GM23338 (cell line): Measurements from ENCODE around the gene SH3RF3. TPM values are rescaled to one million over a fixed set of nuclear protein-coding genes. Genes with fewer than 3 reads are reported as not detected.

ENCODE experiments used
- ATAC-seq: fragments of 200-7000 bp; cut with Tn5 transposase; 3 replicates; pipeline ENCODE4 v1.9.1; 2020
- DNase-seq: peaks from one replicate; pipeline ENCODE4 v3.0.0-alpha.2; 2015; ENCODE audit warnings: low spot score
- H2AFZ ChIP-seq: fragments of 200-600 bp; sonication (generic); 2 replicates; pipeline ENCODE4 v1.8.0; 2016; ENCODE audit warnings: antibody characterized with exemption, mild to moderate bottlenecking, moderate library complexity
- H3F3A ChIP-seq: fragments of 200-600 bp; sonication (generic); replicated peaks from 2 replicates; pipeline ENCODE4 v1.8.0; 2017; ENCODE audit warnings: antibody characterized with exemption, mixed run types, low read depth
- H3K27ac ChIP-seq: fragments of 200-600 bp; sonication (generic); 2 replicates; pipeline ENCODE4 v1.6.1; 2016; ENCODE audit warnings: low read depth
- H3K27me3 ChIP-seq: fragments of 200-600 bp; sonication (generic); 2 replicates; pipeline ENCODE4 v1.8.0; 2016; ENCODE audit warnings: mild to moderate bottlenecking, mixed run types, moderate library complexity; ENCODE audit not compliant: insufficient read depth
- H3K36me3 ChIP-seq: fragments of 200-600 bp; sonication (generic); 2 replicates; pipeline ENCODE4 v1.8.0; 2016; ENCODE audit warnings: mild to moderate bottlenecking; ENCODE audit not compliant: insufficient read depth
- H3K4me1 ChIP-seq: fragments of 200-600 bp; sonication (generic); 2 replicates; pipeline ENCODE4 v1.8.0; 2016; ENCODE audit warnings: mild to moderate bottlenecking, moderate library complexity; ENCODE audit not compliant: insufficient read depth
- H3K4me2 ChIP-seq: fragments of 200-600 bp; sonication (generic); 2 replicates; pipeline ENCODE4 v1.7.1; 2017; ENCODE audit warnings: mixed run types
- H3K4me3 ChIP-seq: fragments of 200-600 bp; sonication (generic); 2 replicates; pipeline ENCODE4 v1.6.1; 2016; ENCODE audit warnings: mixed run types
- H3K79me2 ChIP-seq: fragments of 200-600 bp; sonication (generic); replicated peaks from 2 replicates; pipeline ENCODE4 v1.8.0; 2017; ENCODE audit warnings: mild to moderate bottlenecking; ENCODE audit not compliant: insufficient read depth
- H3K9me2 ChIP-seq: fragments of 200-600 bp; sonication (generic); 2 replicates; pipeline ENCODE4 v1.8.0; 2017; ENCODE audit not compliant: insufficient read depth
- H4K20me1 ChIP-seq: fragments of 200-600 bp; sonication (generic); replicated peaks from 2 replicates; pipeline ENCODE4 v1.8.0; 2017; ENCODE audit warnings: mild to moderate bottlenecking; ENCODE audit not compliant: insufficient read depth
- H3K27ac Mint-ChIP-seq: 2 replicates; pipeline ENCODE4 v1.8.0; 2020; ENCODE audit warnings: inconsistent platforms, mild to moderate bottlenecking, moderate library complexity, mixed read lengths
- H3K27me3 Mint-ChIP-seq: 3 replicates; pipeline ENCODE4 v1.8.0; 2022; ENCODE audit warnings: low read depth, mild to moderate bottlenecking, moderate library complexity, mixed read lengths, inconsistent platforms; ENCODE audit not compliant: insufficient read depth, poor library complexity
- H3K36me3 Mint-ChIP-seq: 3 replicates; pipeline ENCODE4 v1.8.0; 2021; ENCODE audit warnings: low read depth, mild to moderate bottlenecking, inconsistent platforms, moderate library complexity, mixed read lengths
- H3K4me1 Mint-ChIP-seq: 3 replicates; pipeline ENCODE4 v1.8.0; 2020; ENCODE audit warnings: mild to moderate bottlenecking, inconsistent platforms, mixed read lengths
- H3K4me3 Mint-ChIP-seq: 3 replicates; pipeline ENCODE4 v1.8.0; 2021; ENCODE audit warnings: moderate library complexity, mild to moderate bottlenecking, inconsistent platforms, mixed read lengths
- H3K9me3 Mint-ChIP-seq: 3 replicates; pipeline ENCODE4 v1.8.0; 2020; ENCODE audit warnings: moderate library complexity, mild to moderate bottlenecking, inconsistent platforms, mixed read lengths
- CREB1 ChIP-seq: fragments of 250-450 bp; sonication (Bioruptor Pico); IDR thresholded peaks from 2 replicates; pipeline ENCODE4 v1.5.0; 2020; ENCODE audit warnings: low read depth, mild to moderate bottlenecking, moderate library complexity
- CTCF ChIP-seq, 2 experiments: fragments of 200-600 bp in 1 of 2; sonication (generic) in 1 of 2; conservative IDR thresholded peaks; 2 replicates each; pipeline versions ENCODE4 v1.5.1 to v1.6.1; 2016 to 2017; ENCODE audit warnings: antibody characterized with exemption in 2 of 2, low read depth in 2 of 2, mild to moderate bottlenecking in 2 of 2, moderate library complexity in 1 of 2
- EZH2 ChIP-seq: fragments of 200-600 bp; sonication (generic); IDR thresholded peaks from one replicate; pipeline ENCODE4 v1.8.0; 2017; ENCODE audit warnings: antibody characterized with exemption, mild to moderate bottlenecking, low read depth; ENCODE audit not compliant: unreplicated experiment
- JUNB ChIP-seq: IDR thresholded peaks from one replicate; pipeline ENCODE4 v1.6.1; 2016; ENCODE audit warnings: antibody characterized with exemption; ENCODE audit not compliant: unreplicated experiment
- NANOG ChIP-seq: IDR thresholded peaks from 2 replicates; pipeline ENCODE4 v1.6.1; 2016; ENCODE audit warnings: antibody characterized with exemption, borderline replicate concordance
- POLR2AphosphoS5 ChIP-seq: IDR thresholded peaks from 2 replicates; pipeline ENCODE4 v1.6.1; 2016; ENCODE audit warnings: antibody characterized with exemption, low read depth
- STAT1 ChIP-seq: IDR thresholded peaks from one replicate; pipeline ENCODE4 v1.6.1; 2016; ENCODE audit warnings: antibody characterized with exemption; ENCODE audit not compliant: unreplicated experiment
- ZNF114 ChIP-seq: fragments of 250-450 bp; sonication (Bioruptor Pico); IDR thresholded peaks from 2 replicates; pipeline ENCODE4 v1.5.0; 2020; ENCODE audit warnings: mild to moderate bottlenecking, moderate library complexity
- polyA plus RNA-seq: library from polyadenylated mRNA; unstranded; fragments of >200 nt; fragmentation: Nextera tagmentation; extraction: Ambion mirVana; gene quantifications from 2 replicates; pipeline ENCODE4 v1.2.1, GENCODE V29; 2016
- total RNA-seq: library from RNA; depleted of rRNA; stranded (reverse); fragments of >200 nt; shearing (Covaris generic); gene quantifications from 2 replicates; pipeline ENCODE4 v1.2.3, GENCODE V29; 2014
- TF ChIP-seq, protein P1 (sequence below): IDR thresholded peaks from one replicate; pipeline ENCODE4 v1.6.1; 2018; ENCODE audit warnings: antibody characterized with exemption; ENCODE audit not compliant: unreplicated experiment
- TF ChIP-seq, protein P2 (sequence below): IDR thresholded peaks from 2 replicates; pipeline ENCODE4 v1.6.1; 2016; ENCODE audit warnings: antibody characterized with exemption
- TF ChIP-seq, protein P3 (sequence below): fragments of 250-450 bp; sonication (Bioruptor Pico); IDR thresholded peaks from 2 replicates; pipeline ENCODE4 v1.5.0; 2020; ENCODE audit warnings: mild to moderate bottlenecking, moderate library complexity

SH3RF3 gene
- total and polyA plus RNA-seq, 2 experiments from 2014 or later = 0.11 to 0.63 TPM

GRCh38 chr2:109523121-109523520, 394.1 kb downstream of the SH3RF3 start:
- Histone ChIP-seq H3K4me2 (no peak overlapping the region), H3K4me3 (no peak overlapping the region), H4K20me1 (no peaks in the 10 kb centered on the region), H3K27me3 (no peaks in the 10 kb centered on the region), H3K4me1 (no peaks in the 10 kb centered on the region), H3K27ac (no peak overlapping the region), H3K9me2 (no peaks in the 10 kb centered on the region), H3F3A (no peaks in the 10 kb centered on the region), H3K79me2 (no peaks in the 10 kb centered on the region), H2AFZ (no peak overlapping the region), H3K36me3 (no peaks in the 10 kb centered on the region)
- H3K4me1 Mint-ChIP-seq = peaks cover under 1% of the 10 kb centered on the region; the same call in 1 of the 3 replicates
- no peak overlapping the region for H3K27ac Mint-ChIP-seq
- no peaks in the 10 kb centered on the region for H3K36me3 Mint-ChIP-seq
- no peaks in the 10 kb centered on the region for H3K9me3 Mint-ChIP-seq
- ATAC-seq = no peak
- H3K4me3 Mint-ChIP-seq = no peak overlapping the region
- TF ChIP-seq NANOG (no peak), ZNF114 (no peak), CTCF (conservative IDR thresholded peaks at IDR 0.05; ENCODE audit: low read depth in 2 of 2) (no peak), CREB1 (CRISPR knock-in tag) (no peak), STAT1 (no peak), JUNB (no peak), POLR2AphosphoS5 (no peak), EZH2 (no peak)
- TF ChIP-seq, protein P1, sequence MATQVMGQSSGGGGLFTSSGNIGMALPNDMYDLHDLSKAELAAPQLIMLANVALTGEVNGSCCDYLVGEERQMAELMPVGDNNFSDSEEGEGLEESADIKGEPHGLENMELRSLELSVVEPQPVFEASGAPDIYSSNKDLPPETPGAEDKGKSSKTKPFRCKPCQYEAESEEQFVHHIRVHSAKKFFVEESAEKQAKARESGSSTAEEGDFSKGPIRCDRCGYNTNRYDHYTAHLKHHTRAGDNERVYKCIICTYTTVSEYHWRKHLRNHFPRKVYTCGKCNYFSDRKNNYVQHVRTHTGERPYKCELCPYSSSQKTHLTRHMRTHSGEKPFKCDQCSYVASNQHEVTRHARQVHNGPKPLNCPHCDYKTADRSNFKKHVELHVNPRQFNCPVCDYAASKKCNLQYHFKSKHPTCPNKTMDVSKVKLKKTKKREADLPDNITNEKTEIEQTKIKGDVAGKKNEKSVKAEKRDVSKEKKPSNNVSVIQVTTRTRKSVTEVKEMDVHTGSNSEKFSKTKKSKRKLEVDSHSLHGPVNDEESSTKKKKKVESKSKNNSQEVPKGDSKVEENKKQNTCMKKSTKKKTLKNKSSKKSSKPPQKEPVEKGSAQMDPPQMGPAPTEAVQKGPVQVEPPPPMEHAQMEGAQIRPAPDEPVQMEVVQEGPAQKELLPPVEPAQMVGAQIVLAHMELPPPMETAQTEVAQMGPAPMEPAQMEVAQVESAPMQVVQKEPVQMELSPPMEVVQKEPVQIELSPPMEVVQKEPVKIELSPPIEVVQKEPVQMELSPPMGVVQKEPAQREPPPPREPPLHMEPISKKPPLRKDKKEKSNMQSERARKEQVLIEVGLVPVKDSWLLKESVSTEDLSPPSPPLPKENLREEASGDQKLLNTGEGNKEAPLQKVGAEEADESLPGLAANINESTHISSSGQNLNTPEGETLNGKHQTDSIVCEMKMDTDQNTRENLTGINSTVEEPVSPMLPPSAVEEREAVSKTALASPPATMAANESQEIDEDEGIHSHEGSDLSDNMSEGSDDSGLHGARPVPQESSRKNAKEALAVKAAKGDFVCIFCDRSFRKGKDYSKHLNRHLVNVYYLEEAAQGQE = no peak
- TF ChIP-seq, protein P2, sequence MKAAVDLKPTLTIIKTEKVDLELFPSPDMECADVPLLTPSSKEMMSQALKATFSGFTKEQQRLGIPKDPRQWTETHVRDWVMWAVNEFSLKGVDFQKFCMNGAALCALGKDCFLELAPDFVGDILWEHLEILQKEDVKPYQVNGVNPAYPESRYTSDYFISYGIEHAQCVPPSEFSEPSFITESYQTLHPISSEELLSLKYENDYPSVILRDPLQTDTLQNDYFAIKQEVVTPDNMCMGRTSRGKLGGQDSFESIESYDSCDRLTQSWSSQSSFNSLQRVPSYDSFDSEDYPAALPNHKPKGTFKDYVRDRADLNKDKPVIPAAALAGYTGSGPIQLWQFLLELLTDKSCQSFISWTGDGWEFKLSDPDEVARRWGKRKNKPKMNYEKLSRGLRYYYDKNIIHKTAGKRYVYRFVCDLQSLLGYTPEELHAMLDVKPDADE = no peak
- TF ChIP-seq, protein P3, sequence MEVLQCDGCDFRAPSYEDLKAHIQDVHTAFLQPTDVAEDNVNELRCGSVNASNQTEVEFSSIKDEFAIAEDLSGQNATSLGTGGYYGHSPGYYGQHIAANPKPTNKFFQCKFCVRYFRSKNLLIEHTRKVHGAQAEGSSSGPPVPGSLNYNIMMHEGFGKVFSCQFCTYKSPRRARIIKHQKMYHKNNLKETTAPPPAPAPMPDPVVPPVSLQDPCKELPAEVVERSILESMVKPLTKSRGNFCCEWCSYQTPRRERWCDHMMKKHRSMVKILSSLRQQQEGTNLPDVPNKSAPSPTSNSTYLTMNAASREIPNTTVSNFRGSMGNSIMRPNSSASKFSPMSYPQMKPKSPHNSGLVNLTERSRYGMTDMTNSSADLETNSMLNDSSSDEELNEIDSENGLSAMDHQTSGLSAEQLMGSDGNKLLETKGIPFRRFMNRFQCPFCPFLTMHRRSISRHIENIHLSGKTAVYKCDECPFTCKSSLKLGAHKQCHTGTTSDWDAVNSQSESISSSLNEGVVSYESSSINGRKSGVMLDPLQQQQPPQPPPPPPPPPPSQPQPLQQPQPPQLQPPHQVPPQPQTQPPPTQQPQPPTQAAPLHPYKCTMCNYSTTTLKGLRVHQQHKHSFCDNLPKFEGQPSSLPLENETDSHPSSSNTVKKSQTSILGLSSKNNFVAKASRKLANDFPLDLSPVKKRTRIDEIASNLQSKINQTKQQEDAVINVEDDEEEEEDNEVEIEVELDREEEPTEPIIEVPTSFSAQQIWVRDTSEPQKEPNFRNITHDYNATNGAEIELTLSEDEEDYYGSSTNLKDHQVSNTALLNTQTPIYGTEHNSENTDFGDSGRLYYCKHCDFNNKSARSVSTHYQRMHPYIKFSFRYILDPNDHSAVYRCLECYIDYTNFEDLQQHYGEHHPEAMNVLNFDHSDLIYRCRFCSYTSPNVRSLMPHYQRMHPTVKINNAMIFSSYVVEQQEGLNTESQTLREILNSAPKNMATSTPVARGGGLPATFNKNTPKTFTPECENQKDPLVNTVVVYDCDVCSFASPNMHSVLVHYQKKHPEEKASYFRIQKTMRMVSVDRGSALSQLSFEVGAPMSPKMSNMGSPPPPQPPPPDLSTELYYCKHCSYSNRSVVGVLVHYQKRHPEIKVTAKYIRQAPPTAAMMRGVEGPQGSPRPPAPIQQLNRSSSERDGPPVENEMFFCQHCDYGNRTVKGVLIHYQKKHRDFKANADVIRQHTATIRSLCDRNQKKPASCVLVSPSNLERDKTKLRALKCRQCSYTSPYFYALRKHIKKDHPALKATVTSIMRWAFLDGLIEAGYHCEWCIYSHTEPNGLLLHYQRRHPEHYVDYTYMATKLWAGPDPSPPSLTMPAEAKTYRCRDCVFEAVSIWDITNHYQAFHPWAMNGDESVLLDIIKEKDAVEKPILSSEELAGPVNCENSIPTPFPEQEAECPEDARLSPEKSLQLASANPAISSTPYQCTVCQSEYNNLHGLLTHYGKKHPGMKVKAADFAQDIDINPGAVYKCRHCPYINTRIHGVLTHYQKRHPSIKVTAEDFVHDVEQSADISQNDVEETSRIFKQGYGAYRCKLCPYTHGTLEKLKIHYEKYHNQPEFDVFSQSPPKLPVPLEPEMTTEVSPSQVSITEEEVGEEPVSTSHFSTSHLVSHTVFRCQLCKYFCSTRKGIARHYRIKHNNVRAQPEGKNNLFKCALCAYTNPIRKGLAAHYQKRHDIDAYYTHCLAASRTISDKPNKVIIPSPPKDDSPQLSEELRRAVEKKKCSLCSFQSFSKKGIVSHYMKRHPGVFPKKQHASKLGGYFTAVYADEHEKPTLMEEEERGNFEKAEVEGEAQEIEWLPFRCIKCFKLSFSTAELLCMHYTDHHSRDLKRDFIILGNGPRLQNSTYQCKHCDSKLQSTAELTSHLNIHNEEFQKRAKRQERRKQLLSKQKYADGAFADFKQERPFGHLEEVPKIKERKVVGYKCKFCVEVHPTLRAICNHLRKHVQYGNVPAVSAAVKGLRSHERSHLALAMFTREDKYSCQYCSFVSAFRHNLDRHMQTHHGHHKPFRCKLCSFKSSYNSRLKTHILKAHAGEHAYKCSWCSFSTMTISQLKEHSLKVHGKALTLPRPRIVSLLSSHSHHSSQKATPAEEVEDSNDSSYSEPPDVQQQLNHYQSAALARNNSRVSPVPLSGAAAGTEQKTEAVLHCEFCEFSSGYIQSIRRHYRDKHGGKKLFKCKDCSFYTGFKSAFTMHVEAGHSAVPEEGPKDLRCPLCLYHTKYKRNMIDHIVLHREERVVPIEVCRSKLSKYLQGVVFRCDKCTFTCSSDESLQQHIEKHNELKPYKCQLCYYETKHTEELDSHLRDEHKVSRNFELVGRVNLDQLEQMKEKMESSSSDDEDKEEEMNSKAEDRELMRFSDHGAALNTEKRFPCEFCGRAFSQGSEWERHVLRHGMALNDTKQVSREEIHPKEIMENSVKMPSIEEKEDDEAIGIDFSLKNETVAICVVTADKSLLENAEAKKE = no peak
- no peak for DNase-seq
- peaks cover 8% of the 10 kb centered on the region for H3K27me3 Mint-ChIP-seq
